ENCODE data around the gene RPN1.
"Not testable (repeated sequence)": the region's sequence is repeated elsewhere in the genome, so short reads cannot be mapped to it uniquely, and the experiment has no call there.

RPN1 gene

DNA sequence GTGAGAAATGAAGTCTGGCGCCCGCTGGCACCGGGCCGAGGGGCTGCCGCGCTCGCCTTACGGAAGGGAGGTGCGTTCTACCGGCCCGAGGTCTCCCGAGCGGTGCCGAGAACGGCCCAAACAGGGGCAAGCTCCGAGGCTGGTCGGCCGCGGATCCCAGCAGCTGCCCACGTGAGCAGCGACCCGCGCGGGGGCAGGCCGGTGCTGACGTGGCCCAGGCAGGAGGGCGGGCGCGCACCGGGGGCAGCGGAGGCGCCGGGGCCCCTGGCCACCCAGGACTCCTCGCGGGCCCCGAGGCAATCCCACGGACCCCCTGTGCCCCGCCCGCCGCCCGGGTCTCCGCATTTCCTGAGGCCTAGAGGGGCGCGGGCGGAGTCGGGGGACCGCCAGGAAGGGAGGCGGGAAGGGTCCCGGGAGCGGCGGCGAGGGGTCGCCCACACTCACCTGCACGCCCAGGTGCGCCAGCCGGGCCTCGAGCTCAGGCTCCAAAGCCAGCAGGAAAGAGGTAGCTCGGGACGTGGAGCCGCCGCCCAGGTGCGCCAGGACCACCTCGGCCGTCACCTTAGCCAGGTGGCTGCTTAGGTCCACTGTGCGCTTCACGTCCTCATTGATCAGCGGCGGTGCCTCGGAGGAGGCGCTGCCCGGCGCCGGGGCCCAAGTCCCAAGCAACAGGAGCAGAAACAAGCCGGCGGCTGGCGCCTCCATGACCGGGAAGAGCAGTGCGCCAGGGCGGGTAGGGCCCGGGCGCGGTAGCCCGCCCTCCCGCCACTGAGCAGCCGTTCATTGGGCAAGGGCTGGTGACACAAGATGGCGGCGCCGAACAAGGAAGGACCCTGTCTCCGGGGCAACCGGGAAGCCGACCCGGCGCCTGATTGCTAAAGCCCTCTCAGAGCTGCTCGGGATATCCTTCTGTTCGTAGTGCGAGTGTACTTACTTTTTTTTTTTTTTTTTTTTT is at the start of gene RPN1:
Gene RPN1, minus strand, starts transcription at position 723 of the 955 bp plus-strand sequence. Its CDS starts 18 bp downstream, at position 705.
- DNase-seq: peak; percentile 96

DNA sequence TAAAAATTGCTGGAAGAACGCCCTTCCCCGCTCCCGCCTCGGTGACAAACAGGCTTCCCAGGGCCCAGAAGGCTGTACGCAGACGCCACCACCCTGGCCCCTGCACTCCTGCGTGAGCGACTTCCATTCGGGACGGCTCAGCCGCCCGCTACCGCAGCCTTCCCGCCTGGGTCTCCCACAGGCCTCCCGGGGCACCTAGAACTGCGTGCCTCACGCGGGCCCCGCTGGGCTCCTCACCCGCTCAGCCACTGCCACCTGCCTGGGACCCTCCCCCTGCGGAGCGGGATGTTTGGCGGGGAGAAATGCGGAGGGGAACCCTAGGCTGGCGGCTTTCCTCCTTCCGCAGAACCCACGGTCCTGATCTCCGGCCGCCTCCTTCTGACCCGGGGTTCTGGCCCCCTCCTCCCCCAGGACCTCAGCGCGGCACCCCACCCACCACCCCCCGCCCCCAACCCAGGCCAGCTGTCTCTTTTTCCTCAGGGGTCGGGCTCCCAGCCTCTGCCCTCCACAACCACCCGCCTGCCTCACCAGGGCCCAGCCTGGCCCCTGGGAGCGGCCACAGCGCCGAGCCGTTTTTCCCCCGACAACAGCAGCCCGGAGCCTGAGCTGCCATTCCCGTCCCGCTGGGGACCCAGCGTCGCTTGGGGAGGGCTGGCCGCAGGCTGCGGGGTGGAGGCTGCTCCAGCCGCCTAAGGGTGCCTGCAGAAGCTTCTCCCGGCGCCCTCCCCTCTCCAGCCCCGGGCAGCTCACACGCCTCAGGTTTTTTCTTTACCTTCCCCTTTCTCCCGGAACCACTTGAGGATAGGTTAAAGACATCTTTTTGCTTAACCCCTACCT is 47.8 kb upstream of the RPN1 start:
- DNase-seq: peak; percentile 38

DNA sequence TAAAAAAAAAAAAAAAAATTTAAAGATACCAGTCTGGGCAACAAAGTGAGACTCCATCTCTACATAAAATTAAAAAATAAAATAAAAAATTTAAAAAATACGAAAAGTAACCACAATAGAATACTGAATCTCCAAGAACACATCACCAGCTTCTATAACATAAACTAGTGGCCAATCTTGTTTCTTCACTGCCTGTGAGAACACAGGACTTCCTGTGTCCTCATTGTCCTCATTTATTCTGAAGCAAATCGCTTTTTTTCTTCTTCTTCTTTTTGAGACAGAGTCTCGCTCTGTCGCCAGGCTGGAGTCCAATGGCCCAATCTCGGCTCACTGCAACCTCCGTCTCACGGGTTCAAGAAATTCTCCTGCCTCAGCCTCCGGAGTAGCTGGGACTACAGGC is 46.7 kb upstream of the RPN1 start:
- DNase-seq: no peak

DNA sequence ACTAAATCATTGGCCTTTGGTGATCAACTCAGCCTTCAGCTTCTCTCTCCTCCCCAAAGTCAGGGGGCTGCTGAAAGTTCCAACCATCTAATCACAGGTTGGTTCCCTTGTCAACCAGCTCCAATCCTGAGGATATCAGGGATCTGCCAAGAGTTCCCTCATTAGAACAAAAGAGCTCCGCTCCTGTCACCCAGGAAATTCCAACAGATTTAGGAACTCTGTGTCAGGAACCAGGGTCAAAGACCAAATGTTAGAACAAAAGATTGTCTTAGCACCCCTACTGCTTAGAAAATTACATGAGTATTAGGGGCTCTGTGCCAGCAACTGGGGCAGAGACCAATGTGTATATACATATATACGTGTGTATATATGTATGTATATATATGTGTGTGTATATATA is 43.1 kb upstream of the RPN1 start:
- no peak for DNase-seq

DNA sequence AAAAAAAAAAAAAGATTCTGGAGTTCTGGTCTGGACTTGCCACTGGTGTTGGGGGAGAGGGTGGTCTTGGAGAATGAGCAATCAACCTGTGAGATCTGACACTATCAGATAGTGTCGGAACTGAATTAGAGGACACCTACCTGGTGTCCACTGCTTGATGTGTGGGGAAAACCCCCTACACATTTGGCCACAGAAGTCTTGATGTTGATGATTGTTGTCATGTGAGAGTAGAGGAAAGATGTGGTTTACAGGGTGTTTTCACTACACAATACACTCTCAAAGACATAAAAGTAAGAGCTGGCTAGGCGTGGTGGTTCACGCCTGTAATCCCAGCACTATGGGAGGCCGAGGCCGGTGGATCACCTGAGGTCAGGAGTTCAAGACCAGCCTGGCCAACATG is 38.4 kb upstream of the RPN1 start:
- DNase-seq: no peak

DNA sequence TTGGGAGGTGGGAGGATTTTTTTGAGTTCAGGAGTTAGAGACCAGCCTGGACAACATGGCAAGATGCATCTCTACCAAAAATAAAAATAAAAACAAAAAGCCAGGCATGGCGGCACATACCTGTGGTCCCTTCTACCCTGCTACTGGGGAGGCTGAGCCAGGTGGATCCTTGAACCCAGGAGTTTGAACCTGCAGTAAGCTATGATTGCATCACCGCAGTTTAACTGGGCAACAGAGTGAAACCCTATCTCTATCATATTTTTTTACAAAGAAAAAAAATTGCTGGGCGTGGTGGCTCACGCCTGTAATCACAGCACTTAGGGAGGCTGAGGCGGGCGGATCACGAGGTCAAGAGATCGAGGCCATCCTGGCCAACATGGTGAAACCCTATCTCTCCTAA is 35.8 kb upstream of the RPN1 start:
- no peak for DNase-seq

DNA sequence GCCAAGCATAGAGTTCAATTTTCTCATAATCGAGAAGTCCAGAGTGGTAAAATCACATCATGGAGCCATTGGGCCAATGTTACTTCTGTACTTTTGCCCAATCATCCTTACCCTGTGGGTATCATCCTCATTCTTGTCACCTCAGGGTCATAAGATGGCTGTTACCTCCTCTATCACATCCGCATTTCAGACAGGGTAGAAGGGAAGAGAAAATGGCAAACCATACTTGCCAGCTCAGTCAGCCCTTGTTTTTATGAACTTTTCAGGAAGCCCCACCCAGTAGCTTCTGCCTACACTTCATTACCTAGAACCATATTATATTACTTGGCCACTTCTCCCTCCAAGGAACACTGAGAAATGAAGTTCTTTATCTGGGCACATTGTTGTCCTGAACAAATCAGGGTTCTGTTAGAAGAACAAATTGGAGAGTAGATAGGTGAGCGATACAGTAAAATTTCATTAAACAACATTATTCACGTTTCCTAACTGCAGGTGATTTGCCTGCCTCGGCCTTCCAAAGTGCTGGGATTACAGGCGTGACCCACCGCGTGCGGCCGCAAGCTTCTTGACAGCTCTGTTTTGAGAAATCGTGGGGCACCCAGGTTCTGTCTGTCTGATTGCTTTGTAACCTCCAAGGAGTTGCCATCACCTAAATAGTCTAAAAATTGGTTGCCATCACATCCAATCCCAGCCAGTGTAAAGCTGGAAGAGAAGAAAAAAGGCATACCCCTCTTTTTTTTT is 34.5 kb upstream of the RPN1 start:
- DNase-seq: no peak

DNA sequence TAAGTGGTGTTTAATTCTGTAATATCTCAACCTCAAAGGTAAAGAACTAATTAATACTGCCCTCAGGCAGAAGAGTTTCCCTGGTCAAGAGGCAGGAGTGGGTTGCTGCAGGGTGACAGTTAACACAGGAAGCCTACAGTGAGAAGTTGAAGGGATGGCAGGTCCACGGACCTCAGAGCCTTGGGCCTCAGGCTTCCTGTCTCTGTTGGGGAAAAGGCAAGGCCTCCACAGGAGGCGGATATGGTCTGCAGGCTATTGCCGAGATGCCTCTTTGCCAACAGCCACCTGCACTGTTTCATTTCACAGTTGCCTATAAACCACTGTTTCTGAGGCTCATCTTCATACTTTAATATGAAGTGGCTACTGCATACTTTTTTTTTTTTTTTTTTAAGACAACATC is 33.3 kb upstream of the RPN1 start:
- DNase-seq: no peak

DNA sequence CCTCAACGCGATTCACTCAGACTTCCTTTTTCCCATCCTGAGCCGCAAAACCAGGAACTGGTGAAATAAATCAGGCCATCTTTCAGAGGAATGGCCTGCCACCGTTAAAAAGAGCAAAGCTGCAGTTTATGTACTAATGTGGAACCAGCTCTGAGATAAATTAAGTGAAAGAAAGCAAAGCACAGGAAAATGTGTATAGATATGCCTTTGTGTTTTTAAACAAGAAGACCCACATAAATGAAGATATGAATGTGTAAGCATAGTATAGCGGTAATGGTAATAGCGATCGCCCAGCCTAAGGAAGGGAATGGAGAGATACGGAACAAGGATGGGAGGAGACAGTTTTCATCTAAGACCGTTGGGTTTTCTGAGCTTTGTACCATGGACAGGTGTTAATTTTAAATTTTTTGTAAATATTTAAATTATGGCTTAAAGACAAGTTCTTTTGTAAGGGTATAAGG is 30.8 kb upstream of the RPN1 start:
- DNase-seq: no peak

DNA sequence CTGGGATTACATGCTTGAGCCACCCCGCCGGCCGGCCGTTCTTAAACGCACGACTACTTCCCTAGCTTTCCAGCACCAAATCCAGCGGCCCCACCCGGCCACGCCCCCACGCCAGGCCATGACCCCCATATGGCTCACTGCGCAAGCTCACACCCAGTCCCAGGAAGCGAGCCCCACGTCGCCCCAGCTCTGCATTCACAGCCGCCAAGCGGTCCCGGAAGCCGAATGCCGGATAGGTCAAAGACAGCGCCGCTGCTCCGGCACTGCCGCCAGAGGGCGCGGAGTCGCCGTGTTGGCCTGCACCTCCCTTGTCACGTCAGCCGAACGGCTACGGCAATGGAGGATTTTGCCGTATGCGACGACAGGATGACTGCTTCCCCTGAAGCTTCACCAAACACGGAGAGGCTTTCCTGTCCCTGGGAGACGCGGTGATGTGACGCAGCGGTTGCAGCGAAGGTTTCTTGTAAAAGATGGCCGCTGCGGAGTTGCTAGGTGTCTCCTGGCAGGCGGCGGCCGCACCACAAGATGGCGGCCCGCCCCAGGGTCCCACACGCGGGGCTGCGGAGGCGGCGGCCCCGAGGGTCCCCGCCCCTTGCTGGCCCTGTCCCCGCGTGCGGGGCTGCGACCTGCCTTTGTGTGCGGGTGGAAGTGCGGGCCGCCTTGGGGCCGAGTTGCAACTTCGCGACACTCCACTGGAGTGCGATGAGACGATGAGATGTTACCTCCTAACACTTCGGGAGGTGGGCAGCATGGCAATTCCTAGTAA is 30.2 kb upstream of the RPN1 start:
- DNase-seq: peak; percentile 99

DNA sequence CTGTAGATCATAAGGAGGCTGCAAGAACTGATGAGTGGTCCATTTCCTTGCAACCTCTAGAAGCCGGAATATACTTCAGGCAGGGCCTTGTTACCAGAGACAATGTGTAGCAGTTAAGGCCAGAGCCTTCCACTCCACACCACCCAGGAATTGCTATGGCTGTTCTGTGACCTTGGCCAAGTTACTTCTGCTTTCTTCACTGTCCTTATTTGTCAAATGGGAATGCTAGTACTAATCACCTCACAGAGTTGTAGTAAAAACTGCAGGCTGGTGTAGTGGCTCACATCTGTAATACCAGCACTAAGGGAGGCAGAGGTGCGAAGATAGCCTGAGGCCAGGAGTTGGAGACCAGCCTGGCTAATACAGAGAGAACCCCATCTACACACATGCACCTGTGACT is 28.7 kb upstream of the RPN1 start:
- no peak for DNase-seq

DNA sequence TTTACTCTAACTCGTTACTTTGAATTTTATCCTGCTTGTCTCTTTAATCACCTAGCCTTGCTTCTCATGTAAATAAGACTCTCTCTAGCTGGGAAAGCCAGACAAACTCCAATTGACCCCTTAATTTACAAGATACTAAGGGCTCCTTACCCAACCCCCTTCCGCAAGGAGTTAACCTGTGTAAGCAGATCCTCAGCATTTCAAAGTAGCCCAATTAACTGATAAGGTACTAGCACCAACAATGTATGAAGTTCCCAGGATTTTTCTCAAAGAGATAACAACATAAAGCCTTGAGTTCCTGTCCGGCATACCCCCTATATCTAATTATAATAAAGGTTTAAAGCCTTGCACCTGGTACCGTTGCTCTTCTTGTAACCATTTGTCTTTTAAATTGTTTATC is 25.2 kb upstream of the RPN1 start:
- not testable (repeated sequence) for DNase-seq

DNA sequence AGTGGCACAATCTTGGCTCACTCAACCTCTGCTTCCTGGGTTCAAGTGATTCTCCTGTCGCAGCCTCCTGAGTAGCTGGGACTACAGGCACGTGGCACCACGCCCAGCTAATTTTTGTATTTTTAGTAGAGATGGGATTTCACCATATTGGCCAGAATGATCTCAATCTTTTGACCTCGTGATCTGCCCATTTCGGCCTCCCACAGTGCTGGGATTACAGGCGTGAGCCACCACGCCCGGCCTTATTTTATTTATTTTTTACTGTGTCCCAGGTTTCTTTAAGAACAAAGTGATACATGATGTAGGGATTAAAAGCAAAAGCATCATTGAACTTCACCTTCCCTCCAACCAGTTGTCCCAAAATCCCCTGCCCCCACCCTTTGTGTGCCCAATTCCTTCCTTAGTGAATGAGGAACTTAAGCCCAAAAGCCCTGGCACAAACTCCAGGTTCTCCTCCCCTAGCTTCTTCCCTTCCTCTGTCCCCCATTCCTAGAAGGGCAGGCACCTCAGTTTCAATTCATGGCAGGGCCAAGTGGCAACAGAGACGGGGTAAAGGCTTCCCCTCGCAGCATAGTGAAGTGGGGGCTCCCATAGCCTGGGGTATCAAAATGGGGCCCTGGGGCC is 23.7 kb upstream of the RPN1 start:
- no peak for DNase-seq

DNA sequence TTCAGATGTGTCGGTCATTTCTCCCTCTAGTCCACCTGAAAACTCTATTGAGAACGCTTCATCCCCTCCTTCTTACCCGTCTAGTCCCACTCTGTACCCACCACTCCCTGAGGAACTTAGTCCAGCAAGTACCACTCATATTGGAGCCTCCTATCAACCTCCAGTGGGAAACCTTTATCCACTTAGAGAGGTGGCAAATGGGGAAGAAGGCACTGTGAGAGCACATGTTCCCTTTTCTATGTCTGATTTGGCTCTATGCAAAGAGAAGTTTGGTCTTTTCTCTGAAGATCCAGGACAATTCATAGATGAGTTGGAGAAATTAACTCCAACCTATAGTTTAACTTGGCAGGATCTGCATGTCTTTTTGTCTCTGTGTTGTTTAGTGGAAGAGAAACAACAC is 17.0 kb upstream of the RPN1 start:
- no peak for DNase-seq

DNA sequence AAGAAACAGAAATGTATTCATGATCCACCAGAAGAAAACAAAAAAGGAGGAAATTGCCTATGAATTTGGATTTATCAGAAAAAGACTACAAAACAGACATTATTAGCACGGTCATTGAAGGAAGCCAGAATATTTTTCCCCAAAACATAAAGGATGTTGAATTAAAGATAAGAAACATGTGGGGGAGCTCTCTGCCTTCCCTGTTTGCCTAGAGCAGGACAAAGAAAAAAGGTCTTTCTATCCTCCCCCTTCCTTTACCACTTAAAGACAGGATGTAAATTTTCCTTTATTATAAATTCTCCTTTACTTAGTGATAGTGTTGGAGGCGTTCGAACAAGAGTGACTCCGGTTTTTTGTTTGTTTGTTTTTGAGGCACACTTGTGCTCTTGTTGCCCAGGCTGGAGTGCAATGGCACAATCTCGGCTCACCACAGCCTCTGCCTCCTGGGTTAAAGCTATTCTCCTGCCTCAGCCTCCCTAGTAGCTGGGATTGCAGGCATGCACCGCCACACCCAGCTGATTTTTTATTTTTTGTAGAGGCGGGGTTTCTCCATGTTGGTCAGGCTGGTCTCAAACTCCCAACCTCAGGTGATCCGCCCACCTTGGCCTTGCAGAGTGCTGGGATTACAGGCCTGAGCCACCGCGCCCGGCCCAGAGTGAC is 14.9 kb upstream of the RPN1 start:
- no peak for DNase-seq

DNA sequence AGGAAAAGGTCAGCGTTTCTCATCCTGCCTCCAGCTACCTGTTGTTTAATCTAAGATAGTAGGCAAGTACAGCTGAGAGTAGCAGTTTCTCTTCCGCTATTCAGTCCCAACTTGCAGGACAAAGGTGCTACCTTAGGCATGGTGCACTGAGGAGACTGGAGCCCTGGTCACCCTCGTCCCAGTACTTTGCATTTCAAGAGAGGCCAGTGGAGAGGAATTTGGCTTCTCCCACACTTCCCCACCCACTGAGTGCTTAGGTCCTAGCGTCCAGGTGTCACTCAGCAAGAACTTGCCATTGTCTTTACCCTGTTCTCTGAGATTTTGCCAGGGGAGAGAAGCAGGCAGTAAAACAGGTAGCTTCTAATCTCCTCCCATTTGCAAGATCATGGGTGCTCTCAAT is 12.5 kb upstream of the RPN1 start:
- no peak for DNase-seq

DNA sequence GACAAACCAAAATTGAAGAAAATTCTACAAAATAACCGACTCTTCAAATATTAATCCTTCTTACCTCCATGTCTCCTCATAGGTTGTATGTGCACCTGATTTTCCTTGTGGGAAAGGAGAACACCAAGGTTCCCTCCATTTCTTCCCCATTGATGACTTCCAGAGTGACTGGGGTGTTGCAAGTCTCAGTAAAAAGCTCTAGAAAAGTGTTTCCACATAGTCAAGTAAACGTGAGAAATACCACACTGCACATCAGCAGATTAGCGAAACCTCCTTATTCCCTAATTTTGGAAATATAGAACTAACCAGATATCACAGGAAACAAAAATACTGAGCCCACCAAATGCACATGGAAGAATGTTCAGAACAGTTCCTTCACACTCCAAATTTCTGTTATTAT is 4.9 kb upstream of the RPN1 start:
- DNase-seq: no peak

DNA sequence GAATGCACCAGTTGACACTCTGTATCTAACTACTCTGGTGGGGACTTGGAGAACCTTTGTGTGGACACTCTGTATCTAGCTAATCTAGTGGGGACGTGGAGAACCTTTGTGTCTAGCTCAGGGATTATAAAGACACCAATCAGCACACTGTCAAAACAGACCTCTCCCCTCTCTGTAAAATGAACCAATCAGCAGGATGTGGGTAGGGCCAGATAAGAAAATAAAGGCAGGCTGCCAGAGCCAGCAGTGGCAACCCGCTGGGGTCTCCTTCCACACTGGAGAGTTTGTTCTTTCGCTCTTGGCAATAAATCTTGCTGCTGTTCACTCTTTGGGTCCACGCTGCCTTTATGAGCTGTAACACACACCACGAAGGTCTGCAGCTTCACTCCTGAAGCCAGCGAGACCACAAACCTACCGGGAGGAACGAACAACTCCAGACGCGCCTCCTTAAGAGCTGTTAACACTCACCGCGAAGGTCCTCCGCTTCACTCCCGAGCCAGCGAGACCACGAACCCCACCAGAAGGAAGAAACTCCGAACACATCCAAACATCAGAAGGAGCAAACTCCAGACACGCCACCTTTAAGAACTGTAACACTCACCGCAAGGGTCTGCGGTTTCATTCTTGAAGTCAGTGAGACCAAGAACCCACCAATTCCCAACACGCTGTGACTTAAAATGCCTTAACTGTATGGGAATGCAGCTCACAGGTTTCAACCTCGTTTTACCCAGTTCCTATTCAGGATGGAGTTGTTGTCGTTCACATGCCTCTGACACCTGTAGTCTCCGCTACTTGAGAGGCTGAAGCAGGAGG is 3.6 kb upstream of the RPN1 start:
- peak; percentile 41 for DNase-seq

DNA sequence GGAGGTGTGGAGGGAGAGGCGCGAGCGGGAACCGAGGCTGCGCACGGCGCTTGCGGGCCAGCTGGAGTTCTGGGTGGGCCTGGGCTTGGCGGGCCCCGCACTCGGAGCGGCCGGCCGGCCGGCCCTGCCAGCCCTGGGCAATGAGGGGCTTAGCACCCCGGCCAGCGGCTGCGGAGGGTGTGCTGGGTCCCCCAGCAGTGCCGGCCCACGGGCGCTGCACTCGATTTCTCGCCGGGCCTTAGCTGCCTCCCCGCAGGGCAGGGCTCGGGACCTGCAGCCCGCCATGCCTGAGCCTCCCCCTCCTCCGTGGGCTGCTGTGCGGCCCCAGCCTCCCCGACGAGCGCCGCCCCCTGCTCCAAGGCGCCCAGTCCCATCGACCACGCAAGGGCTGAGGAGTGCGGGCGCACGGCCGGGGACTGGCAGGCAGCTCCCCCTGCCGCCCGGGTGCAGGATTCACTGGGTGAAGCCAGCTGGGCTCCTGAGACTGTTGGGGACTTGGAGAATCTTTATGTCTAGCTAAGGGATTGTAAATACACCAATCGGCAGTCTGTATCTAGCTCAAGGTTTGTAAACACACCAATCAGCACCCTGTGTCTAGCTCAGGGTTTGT is 2.9 kb upstream of the RPN1 start:
- DNase-seq: not testable (repeated sequence)
